ENCODE data around the gene C6orf132.

DNA sequence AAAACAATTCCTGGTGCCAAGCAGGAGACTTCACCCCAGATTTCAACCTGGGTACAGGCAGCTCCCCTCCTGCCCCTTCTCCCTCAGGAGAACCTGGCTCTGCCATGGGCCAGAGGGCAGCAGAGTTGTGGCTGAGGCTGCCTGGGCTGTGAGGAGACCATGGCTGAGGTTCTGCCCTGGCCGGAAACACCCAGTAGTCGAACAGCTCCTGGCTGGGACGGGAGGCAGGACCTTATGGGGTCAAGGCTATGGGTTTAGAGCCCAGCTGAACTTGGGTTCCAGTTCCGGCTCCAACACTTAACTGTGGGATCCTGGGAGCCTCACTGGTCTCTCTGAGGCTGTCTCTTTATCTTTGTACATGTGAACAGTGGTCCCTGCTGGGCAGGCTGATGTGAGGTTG, 8.5 kb downstream of the C6orf132 start:
- TF ChIP-seq CTCF (conservative IDR thresholded peaks at IDR 0.05; ENCODE audit: low read length) (no peak), EZH2phosphoT487 (IDR thresholded peaks at IDR 0.05; ENCODE audit: borderline replicate concordance) (no peak)

Measured in Loucy (cell line).